HepG2 (cell line): ENCODE measurements around the gene HOXD8. TPM values are rescaled to one million over a fixed set of nuclear protein-coding genes. Genes with fewer than 3 reads are reported as not detected.

Experiments
- ATAC-seq: fragments of 200-7000 bp; cut with Tn5 transposase; 3 replicates; pipeline ENCODE4 v1.9.1; 2020; ENCODE audit warnings: mild to moderate bottlenecking, moderate library complexity
- BruUV-seq: library from RNA; stranded (reverse); fragments of 400-500 nt; replicated peaks from 2 replicates; lab custom pipeline; 2021; lab: Mats Ljungman, UMichigan
- CTCF ChIA-PET: fragments of 300-600 bp; formaldehyde crosslinking; extraction: SDS; loops from one replicate; lab custom pipeline; 2021; ENCODE audit warnings: low total read pairs, inconsistent platforms, low intra/inter-chr PET ratio; lab: Yijun Ruan, JAX
- POLR2A ChIA-PET: fragments of 350-600 bp; sonication (Branson Sonifier 250); formaldehyde crosslinking; loops from one replicate; lab custom pipeline; 2020; ENCODE audit warnings: antibody characterized with exemption, inconsistent platforms; lab: Yijun Ruan, JAX
- DNase-seq: peaks from one replicate; pipeline ENCODE4 v3.0.0-alpha.2; 2015; ENCODE audit warnings: low spot score
- FAIRE-seq: peaks from 3 replicates; lab custom pipeline; 2011; peaks lifted over from hg19 to GRCh38; lab: Jason Lieb, UNC
- H2AFZ ChIP-seq: one replicate; pipeline ENCODE4 v1.6.1; 2011; ENCODE audit warnings: low read length, inconsistent platforms
- H3K27ac ChIP-seq: fragments of 300-600 bp; 3 replicates; pipeline ENCODE4 v1.8.0; 2011; ENCODE audit warnings: mixed run types, mild to moderate bottlenecking, mixed read lengths, low read length, inconsistent platforms; ENCODE audit not compliant: insufficient read depth; ENCODE audit errors: extremely low read length
- H3K27me3 ChIP-seq, 2 experiments: fragments of 200-600 bp in 1 of 2; 2 replicates in 1 of 2; 3 replicates in 1 of 2; pipeline versions ENCODE4 v1.6.0 to v1.8.0; 2011; ENCODE audit warnings: low read length in 2 of 2, mild to moderate bottlenecking in 2 of 2, moderate library complexity in 2 of 2, inconsistent platforms in 1 of 2; ENCODE audit not compliant: insufficient read depth in 2 of 2, control insufficient read depth in 1 of 2
- H3K36me3 ChIP-seq, 2 experiments: fragments of 200-600 bp in 1 of 2; replicated peaks in 1 of 2; 2 replicates in 1 of 2; 3 replicates in 1 of 2; pipeline versions ENCODE4 v1.5.1 to v1.8.0; 2011; ENCODE audit warnings: low read length in 2 of 2, inconsistent platforms in 1 of 2; ENCODE audit not compliant: insufficient read depth in 2 of 2, control insufficient read depth in 1 of 2
- H3K4me1 ChIP-seq: 2 replicates; pipeline ENCODE4 v1.5.1; 2012; ENCODE audit warnings: low read length, inconsistent platforms; ENCODE audit not compliant: insufficient read depth
- H3K4me2 ChIP-seq: 2 replicates; pipeline ENCODE4 v1.6.0; 2011; ENCODE audit warnings: low read depth, low read length, inconsistent platforms
- H3K4me3 ChIP-seq, 3 experiments: fragments of 200-600 bp in 1 of 3; sonication (generic), shearing (Covaris generic) in 1 of 3; replicated peaks in 1 of 3; 2 replicates each; pipeline ENCODE4 v1.5.1; 2011 to 2016; ENCODE audit warnings: low read length in 3 of 3, inconsistent platforms in 2 of 3, low read depth in 2 of 3, mild to moderate bottlenecking in 2 of 3, control low read depth in 1 of 3, mixed read lengths in 1 of 3; ENCODE audit not compliant: insufficient read depth in 1 of 3
- H3K79me2 ChIP-seq: one replicate; pipeline ENCODE4 v1.6.1; 2011; ENCODE audit warnings: low read length, inconsistent platforms; ENCODE audit not compliant: insufficient read depth
- H3K9ac ChIP-seq: 2 replicates; pipeline ENCODE4 v1.6.0; 2011; ENCODE audit warnings: mild to moderate bottlenecking, low read depth, low read length, inconsistent platforms; ENCODE audit not compliant: insufficient read depth
- H3K9me3 ChIP-seq: 2 replicates; pipeline ENCODE4 v1.5.1; 2012; ENCODE audit warnings: mild to moderate bottlenecking, low read length
- H4K20me1 ChIP-seq: 2 replicates; pipeline ENCODE4 v1.6.0; 2011; ENCODE audit warnings: inconsistent platforms, mild to moderate bottlenecking, low read length, moderate library complexity; ENCODE audit not compliant: insufficient read depth
- ARHGAP35 ChIP-seq: sonication (generic); formaldehyde crosslinking; IDR thresholded peaks from 2 replicates; pipeline ENCODE4 v1.9.0; 2022; ENCODE audit warnings: mild to moderate bottlenecking, inconsistent platforms, moderate library complexity, missing genetic modification reagents, borderline replicate concordance
- DNMT1 ChIP-seq: sonication (generic); formaldehyde crosslinking; IDR thresholded peaks from 2 replicates; pipeline ENCODE4 v1.5.1; 2020; ENCODE audit warnings: mild to moderate bottlenecking, missing genetic modification reagents
- EHMT2 ChIP-seq: fragments of 200-600 bp; sonication (generic); IDR thresholded peaks from 2 replicates; pipeline ENCODE4 v1.7.0; 2017; ENCODE audit warnings: antibody characterized with exemption, low read depth, low read length, borderline replicate concordance
- HNF1A ChIP-seq, 2 experiments: sonication (generic) in 1 of 2; formaldehyde crosslinking in 1 of 2; IDR thresholded peaks; 2 replicates each; pipeline versions ENCODE4 v1.4.0 to v1.6.1; 2016 to 2020; ENCODE audit warnings: borderline replicate concordance in 1 of 2, low read depth in 1 of 2, mild to moderate bottlenecking in 1 of 2, missing genetic modification reagents in 1 of 2
- KAT2B ChIP-seq: fragments of 150-350 bp; IDR thresholded peaks from 2 replicates; pipeline ENCODE4 v1.6.1; 2014; ENCODE audit warnings: low read depth, low read length, borderline replicate concordance
- MAFK ChIP-seq, 2 experiments: IDR thresholded peaks in 1 of 2; conservative IDR thresholded peaks in 1 of 2; 2 replicates each; pipeline ENCODE4 v1.6.1; 2011; ENCODE audit warnings: improper control_type of control experiment in 2 of 2, low read length in 2 of 2
- SMC3 ChIP-seq: IDR thresholded peaks from 2 replicates; pipeline ENCODE4 v1.6.1; 2011; ENCODE audit warnings: low read length, improper control_type of control experiment
- SNAPC5 ChIP-seq: sonication (generic); formaldehyde crosslinking; IDR thresholded peaks from 2 replicates; pipeline ENCODE4 v1.8.1; 2023; ENCODE audit warnings: mild to moderate bottlenecking, missing genetic modification reagents, borderline replicate concordance
- SP2 ChIP-seq: sonication (generic); formaldehyde crosslinking; IDR thresholded peaks from 2 replicates; pipeline ENCODE4 v1.5.1; 2020; ENCODE audit warnings: mild to moderate bottlenecking, missing genetic modification reagents
- TSC22D2 ChIP-seq: sonication (generic); formaldehyde crosslinking; IDR thresholded peaks from 2 replicates; pipeline ENCODE4 v1.5.1; 2020; ENCODE audit warnings: missing genetic modification reagents, mild to moderate bottlenecking, borderline replicate concordance
- ZGPAT ChIP-seq: IDR thresholded peaks from 2 replicates; pipeline ENCODE4 v1.6.1; 2016; ENCODE audit warnings: mild to moderate bottlenecking
- ZNF276 ChIP-seq: sonication (generic); formaldehyde crosslinking; IDR thresholded peaks from 2 replicates; pipeline ENCODE4 v1.4.0; 2020; ENCODE audit warnings: mild to moderate bottlenecking, low read depth, missing genetic modification reagents
- ZNF441 ChIP-seq: sonication (generic); formaldehyde crosslinking; IDR thresholded peaks from 2 replicates; pipeline ENCODE4 v1.7.0; 2021; ENCODE audit warnings: missing genetic modification reagents, borderline replicate concordance
- ZNF644 ChIP-seq: IDR thresholded peaks from 2 replicates; pipeline ENCODE4 v1.6.1; 2016; ENCODE audit warnings: low read depth
- WGBS: methylation state at CpG from one replicate; pipeline ENCODE4 v1.1.6; 2017; ENCODE audit warnings: low lambda C conversion rate; 5-methylcytosine and 5-hydroxymethylcytosine counted together
- in situ Hi-C: cut with HindIII; loops from 2 replicates; pipeline ENCODE4 v1.10.0; 2017; ENCODE audit warnings: low pct_unique_long_range_greater_than_20kb; ENCODE audit not compliant: extremely low pct_ligation_motif_present
- intact Hi-C: fragments of 100-400 bp; cut with micrococcal nuclease; formaldehyde crosslinking; loops from one replicate; pipeline ENCODE4 v1.10.0; 2022; ENCODE audit not compliant: unreplicated experiment
- polyA plus RNA-seq, 8 experiments: library from polyadenylated mRNA; depleted of rRNA in 3 of 8; stranded (reverse) in 7 of 8; unstranded in 1 of 8; fragments of >200 nt; fragmentation: Illumina TruSeq in 4 of 8; extraction: Trizol in 4 of 8; gene quantifications; 2 replicates each; pipeline versions ENCODE4 v1.2.1 to v1.2.3, GENCODE V29; 2011 to 2016; ENCODE audit warnings: low read depth in 4 of 8, missing spikeins in 1 of 8, mixed read lengths in 1 of 8; ENCODE audit not compliant: insufficient read depth in 1 of 8
- total RNA-seq, 5 experiments: library from RNA; depleted of rRNA; stranded (reverse); fragments of >200 nt; fragmentation: Illumina TruSeq; extraction: Trizol; gene quantifications; 2 replicates each; pipeline ENCODE4 v1.2.3, GENCODE V29; 2016; ENCODE audit warnings: low read depth in 1 of 5

HOXD8 gene
- total and polyA plus RNA-seq, 2 of the 13 experiments (the other 11 are each of a cell fraction or from before 2014, with no cell fraction given) = not detected

GRCh38 chr2:176126929-176127773 lies 2.4 kb upstream of the HOXD8 start (continued):
- TF ChIP-seq ZNF441 (CRISPR knock-in tag) (no peak), TSC22D2 (CRISPR knock-in tag) (no peak), SNAPC5 (CRISPR knock-in tag) (no peak), MAFK (conservative IDR thresholded peaks at IDR 0.05 in 1 of 2, IDR thresholded peaks at IDR 0.05 in 1 of 2; ENCODE audit: low read length in 2 of 2) (no peak), SMC3 (peak; percentile 86), DNMT1 (no peak), SP2 (no peak), ARHGAP35 (CRISPR knock-in tag) (no peak), KAT2B (no peak), EHMT2 (no peak)

GRCh38 chr2:176127774-176128072 lies 1.8 kb upstream of the HOXD8 start:
- Histone ChIP-seq H3K4me1 (no peaks in the 10 kb centered on the region), H3K4me3 (no peak overlapping the region), H3K4me2 (no peak overlapping the region), H3K27me3 (peaks cover 15 to 81% of the 10 kb centered on the region in 2 experiments), H3K36me3 (no peaks in the 10 kb centered on the region), H4K20me1 (no peaks in the 10 kb centered on the region; the same call in 1 of the 2 replicates), H3K9ac (no peak overlapping the region), H3K79me2 (no peaks in the 10 kb centered on the region), H2AFZ (no peak overlapping the region), H3K27ac (no peak overlapping the region), H3K9me3 (no peaks in the 10 kb centered on the region)
- WGBS = 60% methylated on average over 4 of the region's 4 CpGs
- no TSS peak for BruUV-seq
- CTCF ChIA-PET = interaction anchor here (1.3 to 3.0 kb wide), 9 partner anchors 13 to 1021 kb away, joined by 5 to 44 read pairs (median 9); no protein-coding TSS in a partner anchor
- intact Hi-C loops = loop anchor here (1.0 to 2.0 kb wide), 4 partner anchors 427 to 1021 kb away; no protein-coding TSS in a partner anchor
- no peak for DNase-seq
- POLR2A ChIA-PET = no interaction called here
- in situ Hi-C loops = loop anchor here (5.0 kb wide), 4 partner anchors 425 to 1020 kb away; no protein-coding TSS in a partner anchor
- no peak for FAIRE-seq
- no peak for ATAC-seq
- TF ChIP-seq ZNF276 (CRISPR knock-in tag) = no peak
- no peak for TF ChIP-seq ZNF644 (CRISPR knock-in tag)
- no peak for TF ChIP-seq HNF1A (IDR thresholded peaks at IDR 0.05; ENCODE audit: low read depth)
- TF ChIP-seq HNF1A (CRISPR knock-in tag; IDR thresholded peaks at IDR 0.05; ENCODE audit: borderline replicate concordance) = no peak
- TF ChIP-seq ZGPAT (CRISPR knock-in tag) = no peak
